Left lung (tissue), 10 donors: ENCODE results near the gene ARSB. TPM values are rescaled to one million over a fixed set of nuclear protein-coding genes. Genes with fewer than 3 reads are reported as not detected.

ENCODE experiments used
- ATAC-seq: fragments of 200-7000 bp; cut with Tn5 transposase; one replicate; pipeline ENCODE4 v1.9.1; 2020; ENCODE audit warnings: moderate library complexity
- DNase-seq, 4 donors: peaks; one replicate each; pipeline ENCODE4 v3.0.0-alpha.2; 2013 to 2020
- H3K27ac ChIP-seq, 2 donors: fragments of 200-600 bp; sonication (generic) in 1 of 2; one replicate each; pipeline versions ENCODE4 v1.5.0 to v1.8.0; 2020 to 2021
- H3K27me3 ChIP-seq, 2 donors: fragments of 200-600 bp; sonication (generic) in 1 of 2; one replicate each; pipeline versions ENCODE4 v1.5.0 to v1.8.0; 2020 to 2021
- H3K36me3 ChIP-seq, 2 donors: fragments of 200-600 bp; sonication (generic) in 1 of 2; one replicate each; pipeline versions ENCODE4 v1.5.0 to v1.8.0; 2020 to 2021
- H3K4me1 ChIP-seq, 2 donors: fragments of 200-600 bp; one replicate each; pipeline ENCODE4 v1.8.0; 2021
- H3K4me3 ChIP-seq, 2 donors: fragments of 200-600 bp; sonication (generic) in 1 of 2; one replicate each; pipeline versions ENCODE4 v1.5.0 to v1.8.0; 2020 to 2021; ENCODE audit warnings: mild to moderate bottlenecking in 1 of 2
- H3K9me3 ChIP-seq, 2 donors: fragments of 200-600 bp; sonication (generic) in 1 of 2; one replicate each; pipeline versions ENCODE4 v1.5.0 to v1.8.0; 2020 to 2021
- CTCF ChIP-seq, 2 donors: fragments of 200-600 bp; sonication (generic) in 1 of 2; IDR thresholded peaks; one replicate each; pipeline versions ENCODE4 v1.5.0 to v1.8.0; 2021; ENCODE audit warnings: antibody characterized with exemption in 2 of 2
- intact Hi-C, 2 donors: fragments of 100-400 bp; cut with DNase I; formaldehyde crosslinking; loops; one replicate each; pipeline versions ENCODE4 v1.11.2 to v1.14.2; 2022
- polyA plus RNA-seq, 6 donors: library from polyadenylated mRNA; unstranded; fragments of 120-200 nt; gene quantifications; one replicate each; pipeline ENCODE4 v1.2.1, GENCODE V29; 2013; ENCODE audit not compliant: insufficient read length in 6 of 6
- total RNA-seq, 2 donors: library from RNA; stranded (reverse); fragmentation: NEBNext Ultra II Directional; extraction: Animal tissue kit (Norgen Biotek cat#: 25700); gene quantifications; one replicate each; pipeline ENCODE4 v1.2.1, GENCODE V29; 2021
- donor health status: DM: no; HTN: yes; CAD: no.
- donor health status: DM: no; HTN: no; CAD: no.

The ARSB gene
- total and polyA plus RNA-seq, 8 donors, result 13.2 to 26.0 (median 16.8) TPM

- H3K9me3 ChIP-seq, result no peaks in the 10 kb centered on the region
- ATAC-seq, result no peak
- no peak for DNase-seq
- no peaks in the 10 kb centered on the region for H3K27me3 ChIP-seq
- intact Hi-C loops, result no loop called here
- H3K4me3 ChIP-seq, result no peak overlapping the region
- TF ChIP-seq CTCF (IDR thresholded peaks at IDR 0.05), result no peak
- no peaks in the 10 kb centered on the region for H3K4me1 ChIP-seq
- H3K27ac ChIP-seq, result no peak overlapping the region
- no peaks in the 10 kb centered on the region for H3K36me3 ChIP-seq
These were observed 16.4 kb upstream of the ARSB start for GRCh38 chr5:79001471-79001870.

GRCh38 chr5:78997090-78997489, 12.0 kb upstream of the ARSB start:
- Histone ChIP-seq H3K27me3 (no peaks in the 10 kb centered on the region), H3K36me3 (no peaks in the 10 kb centered on the region), H3K4me3 (no peak overlapping the region), H3K27ac (no peak overlapping the region), H3K9me3 (no peaks in the 10 kb centered on the region), H3K4me1 (no peaks in the 10 kb centered on the region)
- TF ChIP-seq CTCF (IDR thresholded peaks at IDR 0.05), result no peak
- DNase-seq (no peak), ATAC-seq (no peak)
- intact Hi-C loops, result no loop called here

GRCh38 chr5:78995521-78996007, 10.5 kb upstream of the ARSB start:
- no peak for ATAC-seq
- no peak for TF ChIP-seq CTCF (IDR thresholded peaks at IDR 0.05)

GRCh38 chr5:78993165-78993564, 8.1 kb upstream of the ARSB start:
- no peak overlapping the region for H3K27ac ChIP-seq

More at GRCh38 chr5:78995521-78996007, 10.5 kb upstream of the ARSB start:
- intact Hi-C loops, result no loop called here
- Histone ChIP-seq H3K4me1 (no peaks in the 10 kb centered on the region), H3K36me3 (no peaks in the 10 kb centered on the region), H3K27me3 (no peaks in the 10 kb centered on the region), H3K9me3 (no peaks in the 10 kb centered on the region), H3K4me3 (no peak overlapping the region), H3K27ac (no peak overlapping the region)
- DNase-seq, result no peak

GRCh38 chr5:78992146-78992545, 7.0 kb upstream of the ARSB start:
- TF ChIP-seq CTCF (IDR thresholded peaks at IDR 0.05), result no peak
- H3K4me3 ChIP-seq, result no peak overlapping the region
- no peak overlapping the region for H3K27ac ChIP-seq
- ATAC-seq (no peak), DNase-seq (no peak)
- no peaks in the 10 kb centered on the region for H3K4me1 ChIP-seq
- H3K27me3 ChIP-seq, result no peaks in the 10 kb centered on the region
- no peaks in the 10 kb centered on the region for H3K9me3 ChIP-seq
- no peaks in the 10 kb centered on the region for H3K36me3 ChIP-seq
- intact Hi-C loops, result no loop called here

More at GRCh38 chr5:78993165-78993564, 8.1 kb upstream of the ARSB start:
- Histone ChIP-seq H3K36me3 (no peaks in the 10 kb centered on the region), H3K27me3 (no peaks in the 10 kb centered on the region), H3K9me3 (no peaks in the 10 kb centered on the region), H3K4me3 (no peak overlapping the region), H3K4me1 (no peaks in the 10 kb centered on the region)
- TF ChIP-seq CTCF (IDR thresholded peaks at IDR 0.05), result no peak
- ATAC-seq (no peak), DNase-seq (no peak)
- intact Hi-C loops, result no loop called here
